HEK293 (cell line): Measurements from ENCODE around the gene DACT1.

Experiments used
- CTCF ChIA-PET: fragments of 350-600 bp; formaldehyde crosslinking; extraction: SDS; loops from one replicate; lab custom pipeline; 2021; ENCODE audit warnings: antibody characterized with exemption; lab: Yijun Ruan, JAX
- POLR2A ChIA-PET: fragments of 300-600 bp; formaldehyde crosslinking; extraction: SDS; loops from one replicate; lab custom pipeline; 2020; ENCODE audit warnings: antibody characterized with exemption, inconsistent platforms; lab: Yijun Ruan, JAX
- H3K27ac ChIP-seq: fragments of 200-500 bp; sonication (Bioruptor generic); 2 replicates; pipeline ENCODE4 v1.5.1; 2014; ENCODE audit warnings: low read depth, low read length, control low read depth, inconsistent platforms; ENCODE audit errors: extremely low read depth
- H3K36me3 ChIP-seq, 2 experiments: fragments of 200-500 bp in 1 of 2; sonication (Bioruptor generic) in 1 of 2; 1 replicate in 1 of 2; 2 replicates in 1 of 2; pipeline ENCODE4 v1.5.1; 2014 to 2017; ENCODE audit warnings: inconsistent platforms in 2 of 2, low read length in 2 of 2; ENCODE audit not compliant: control insufficient read depth in 2 of 2, insufficient read depth in 1 of 2
- H3K4me1 ChIP-seq: fragments of 200-500 bp; sonication (Bioruptor generic); 2 replicates; pipeline ENCODE4 v1.5.1; 2014; ENCODE audit warnings: mild to moderate bottlenecking, low read length, inconsistent platforms; ENCODE audit not compliant: control insufficient read depth, insufficient read depth
- H3K4me3 ChIP-seq: 2 replicates; pipeline ENCODE4 v1.5.1; 2011; ENCODE audit warnings: low read depth, mild to moderate bottlenecking, control low read depth, low read length, moderate library complexity
- H3K9me3 ChIP-seq: fragments of 200-500 bp; sonication (Bioruptor generic); 2 replicates; pipeline ENCODE4 v1.5.1; 2014; ENCODE audit warnings: low read depth, low read length, inconsistent platforms; ENCODE audit not compliant: control insufficient read depth, insufficient read depth
- KLF16 ChIP-seq: fragments of 450-650 bp; formaldehyde crosslinking; IDR thresholded peaks from 2 replicates; pipeline ENCODE4 v1.5.1; 2017; ENCODE audit warnings: missing biosample characterization, missing genetic modification characterization
- TRIM28 ChIP-seq: IDR thresholded peaks from 2 replicates; pipeline ENCODE4 v1.6.1; 2011; ENCODE audit warnings: low read length, control low read depth, borderline replicate concordance
- ZEB2 ChIP-seq: fragments of 450-650 bp; formaldehyde crosslinking; IDR thresholded peaks from 2 replicates; pipeline ENCODE4 v1.5.1; 2016; ENCODE audit warnings: missing biosample characterization, missing genetic modification characterization
- ZNF37A ChIP-seq: fragments of 450-650 bp; IDR thresholded peaks from 2 replicates; pipeline ENCODE4 v1.5.1; 2018; ENCODE audit warnings: missing biosample characterization, missing genetic modification characterization
- ZNF654 ChIP-seq: fragments of 450-650 bp; formaldehyde crosslinking; IDR thresholded peaks from 2 replicates; pipeline ENCODE4 v1.5.1; 2016; ENCODE audit warnings: low read depth, missing biosample characterization, missing genetic modification characterization
- TF ChIP-seq, protein P1 (sequence below): fragments of 450-650 bp; formaldehyde crosslinking; IDR thresholded peaks from 2 replicates; pipeline ENCODE4 v1.5.1; 2016; ENCODE audit warnings: missing biosample characterization, missing genetic modification characterization
- TF ChIP-seq, protein P2 (sequence below): fragments of 450-650 bp; formaldehyde crosslinking; IDR thresholded peaks from 2 replicates; pipeline ENCODE4 v1.5.1; 2016; ENCODE audit warnings: missing biosample characterization, missing genetic modification characterization

DACT1 gene

DNA sequence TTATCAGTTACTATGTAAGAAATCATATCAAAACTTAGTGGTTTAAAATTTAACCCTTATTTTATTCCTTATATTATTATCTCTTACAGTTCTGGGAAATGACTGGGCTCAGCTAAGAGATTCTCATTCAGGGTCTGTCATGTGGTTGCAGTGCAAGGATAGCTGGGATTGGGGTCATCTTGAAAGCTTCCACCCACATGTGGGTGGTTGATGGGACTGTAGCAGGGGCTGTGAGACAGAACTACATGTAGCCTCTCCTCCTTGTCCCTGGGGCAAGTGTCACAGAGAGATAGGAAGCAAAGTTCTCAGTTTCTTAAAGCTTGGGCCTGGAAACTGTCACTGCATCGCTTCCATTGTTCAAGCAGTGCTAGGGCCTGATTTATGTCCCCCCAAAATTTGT lies 57.8 kb downstream of the DACT1 start:
- ChIA-PET CTCF (no interaction called here), POLR2A (no interaction called here)
- no peak overlapping the region for H3K4me3 ChIP-seq
- H3K4me1 ChIP-seq, result peaks cover 23% of the 10 kb centered on the region
- H3K27ac ChIP-seq, result no peak overlapping the region
- TF ChIP-seq, protein P1, sequence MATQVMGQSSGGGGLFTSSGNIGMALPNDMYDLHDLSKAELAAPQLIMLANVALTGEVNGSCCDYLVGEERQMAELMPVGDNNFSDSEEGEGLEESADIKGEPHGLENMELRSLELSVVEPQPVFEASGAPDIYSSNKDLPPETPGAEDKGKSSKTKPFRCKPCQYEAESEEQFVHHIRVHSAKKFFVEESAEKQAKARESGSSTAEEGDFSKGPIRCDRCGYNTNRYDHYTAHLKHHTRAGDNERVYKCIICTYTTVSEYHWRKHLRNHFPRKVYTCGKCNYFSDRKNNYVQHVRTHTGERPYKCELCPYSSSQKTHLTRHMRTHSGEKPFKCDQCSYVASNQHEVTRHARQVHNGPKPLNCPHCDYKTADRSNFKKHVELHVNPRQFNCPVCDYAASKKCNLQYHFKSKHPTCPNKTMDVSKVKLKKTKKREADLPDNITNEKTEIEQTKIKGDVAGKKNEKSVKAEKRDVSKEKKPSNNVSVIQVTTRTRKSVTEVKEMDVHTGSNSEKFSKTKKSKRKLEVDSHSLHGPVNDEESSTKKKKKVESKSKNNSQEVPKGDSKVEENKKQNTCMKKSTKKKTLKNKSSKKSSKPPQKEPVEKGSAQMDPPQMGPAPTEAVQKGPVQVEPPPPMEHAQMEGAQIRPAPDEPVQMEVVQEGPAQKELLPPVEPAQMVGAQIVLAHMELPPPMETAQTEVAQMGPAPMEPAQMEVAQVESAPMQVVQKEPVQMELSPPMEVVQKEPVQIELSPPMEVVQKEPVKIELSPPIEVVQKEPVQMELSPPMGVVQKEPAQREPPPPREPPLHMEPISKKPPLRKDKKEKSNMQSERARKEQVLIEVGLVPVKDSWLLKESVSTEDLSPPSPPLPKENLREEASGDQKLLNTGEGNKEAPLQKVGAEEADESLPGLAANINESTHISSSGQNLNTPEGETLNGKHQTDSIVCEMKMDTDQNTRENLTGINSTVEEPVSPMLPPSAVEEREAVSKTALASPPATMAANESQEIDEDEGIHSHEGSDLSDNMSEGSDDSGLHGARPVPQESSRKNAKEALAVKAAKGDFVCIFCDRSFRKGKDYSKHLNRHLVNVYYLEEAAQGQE (tag by site-specific recombination), result no peak
- TF ChIP-seq, all 188 proteins: peak for 0
- Histone ChIP-seq H3K9me3 (no peaks in the 10 kb centered on the region), H3K36me3 (no peaks in the 10 kb centered on the region)

DNA sequence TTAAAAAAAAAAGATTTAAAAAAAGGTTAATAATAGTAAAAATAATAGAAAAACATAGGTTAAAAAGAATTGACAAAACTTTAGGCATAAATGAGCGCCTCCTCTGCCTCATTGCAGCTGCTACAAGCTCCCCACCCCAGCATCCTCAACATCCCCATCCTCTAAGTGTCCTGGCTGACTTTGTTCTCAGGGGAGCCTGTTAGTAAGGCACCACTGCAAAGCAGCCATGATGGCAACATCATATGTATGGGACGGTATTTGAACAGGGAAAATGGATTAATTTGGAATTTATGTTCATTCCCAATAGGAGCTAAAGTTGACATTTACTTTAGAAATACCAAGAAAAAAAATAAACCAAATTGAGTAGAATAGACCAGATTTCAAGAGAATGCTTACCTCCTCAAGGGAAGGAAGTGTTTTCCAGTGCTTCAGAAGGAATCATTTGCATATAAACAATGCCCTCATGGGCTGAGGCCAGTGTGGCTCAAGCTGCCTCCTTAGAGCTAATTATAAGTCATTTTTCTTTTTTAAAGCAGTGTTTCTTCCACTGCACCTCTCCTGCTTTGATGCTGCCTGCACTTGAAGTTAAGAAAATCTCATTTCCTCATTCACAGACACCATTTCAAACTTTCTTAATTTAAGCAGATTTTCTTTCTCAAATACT lies 59.6 kb downstream of the DACT1 start:
- ChIA-PET CTCF (interaction anchor here (0.7 to 0.8 kb wide), 2 partner anchors 58 to 331 kb away, joined by 3 to 4 read pairs; no protein-coding TSS in a partner anchor), POLR2A (no interaction called here)
- TF ChIP-seq ZEB2 (tag by site-specific recombination) (no peak), ZNF37A (tag by site-specific recombination) (no peak), ZNF654 (no peak), KLF16 (no peak), TRIM28 (no peak)
- TF ChIP-seq, protein P2, sequence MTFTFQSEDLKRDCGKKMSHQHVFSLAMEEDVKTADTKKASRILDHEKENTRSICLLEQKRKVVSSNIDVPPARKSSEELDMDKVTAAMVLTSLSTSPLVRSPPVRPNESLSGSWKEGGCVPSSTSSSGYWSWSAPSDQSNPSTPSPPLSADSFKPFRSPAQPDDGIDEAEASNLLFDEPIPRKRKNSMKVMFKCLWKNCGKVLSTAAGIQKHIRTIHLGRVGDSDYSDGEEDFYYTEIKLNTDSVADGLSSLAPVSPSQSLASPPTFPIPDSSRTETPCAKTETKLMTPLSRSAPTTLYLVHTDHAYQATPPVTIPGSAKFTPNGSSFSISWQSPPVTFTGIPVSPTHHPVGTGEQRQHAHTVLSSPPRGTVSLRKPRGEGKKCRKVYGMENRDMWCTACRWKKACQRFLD (tag by site-specific recombination), result no peak
- Histone ChIP-seq H3K36me3 (no peaks in the 10 kb centered on the region), H3K27ac (no peak overlapping the region), H3K4me1 (peaks cover 18% of the 10 kb centered on the region), H3K4me3 (no peak overlapping the region), H3K9me3 (no peaks in the 10 kb centered on the region)
